NCI-H146 treated with DMSO at 0.1 percent for 48 hours (cell line): ENCODE data around the gene LCORL.
"Not testable (repeated sequence)": the region's sequence is repeated elsewhere in the genome, so short reads cannot be mapped to it uniquely, and the experiment has no call there.

Experiments
- DNase-seq: peaks from one replicate; lab custom pipeline; 2025; ENCODE audit not compliant: unreplicated experiment; lab: John Stamatoyannopoulos, UW

Gene LCORL

GRCh38 chr4:18021720-18022571 is at the start of gene LCORL:
Gene LCORL, minus strand, starts transcription at chr4:18021755. Its CDS starts 4 bp downstream, at chr4:18021751.
- peak; percentile 98 for DNase-seq

GRCh38 chr4:18069810-18070209 is 48.3 kb upstream of the LCORL start:
- DNase-seq: no peak

- no peak for DNase-seq
Measured at GRCh38 chr4:18067031-18067430, 45.5 kb upstream of the LCORL start.

GRCh38 chr4:18063079-18063478 is 41.5 kb upstream of the LCORL start:
- no peak for DNase-seq

GRCh38 chr4:18057821-18058533 is 36.4 kb upstream of the LCORL start:
- DNase-seq: no peak

GRCh38 chr4:18056030-18056429 is 34.5 kb upstream of the LCORL start:
- no peak for DNase-seq

- no peak for DNase-seq
Measured at GRCh38 chr4:18052158-18052557, 30.6 kb upstream of the LCORL start.

GRCh38 chr4:18051281-18051680 is 29.7 kb upstream of the LCORL start:
- no peak for DNase-seq

- DNase-seq: no peak
Measured at GRCh38 chr4:18050448-18050847, 28.9 kb upstream of the LCORL start.

GRCh38 chr4:18049446-18049845 is 27.9 kb upstream of the LCORL start:
- DNase-seq: no peak

GRCh38 chr4:18042754-18043153 is 21.2 kb upstream of the LCORL start:
- DNase-seq: no peak

- DNase-seq: no peak
Measured at GRCh38 chr4:18042012-18042411, 20.5 kb upstream of the LCORL start.

GRCh38 chr4:18041114-18041513 is 19.6 kb upstream of the LCORL start:
- DNase-seq: no peak

- no peak for DNase-seq
Measured at GRCh38 chr4:18039113-18039512, 17.6 kb upstream of the LCORL start.

GRCh38 chr4:18036369-18036768 is 14.8 kb upstream of the LCORL start:
- not testable (repeated sequence) for DNase-seq

- no peak for DNase-seq
Measured at GRCh38 chr4:18034099-18034498, 12.5 kb upstream of the LCORL start.

GRCh38 chr4:18033111-18034085 is 11.8 kb upstream of the LCORL start:
- DNase-seq: no peak

GRCh38 chr4:18025288-18025687 is 3.7 kb upstream of the LCORL start:
- no peak for DNase-seq

GRCh38 chr4:18022572-18023050 is 1.1 kb upstream of the LCORL start:
- DNase-seq: no peak

- DNase-seq: no peak
Measured at GRCh38 chr4:18021470-18021719, 160 bp downstream of the LCORL start.
